ENCODE measurements around the gene IDI1. TPM values are rescaled to one million over a fixed set of nuclear protein-coding genes. Genes with fewer than 3 reads are reported as not detected.
A peak's percentile ranks its signal among the peaks of the same experiment; 100 is the strongest.

The IDI1 gene
- total RNA-seq, 1 experiment from 2014 or later: 44.7 TPM

- H3K4me1 Mint-ChIP-seq: peaks cover 8 to 17% of the 10 kb centered on the region in 2 experiments; a peak in 3 of 4 replicates
- DNase-seq: no peak
- no peak overlapping the region for H2BK5ac ChIP-seq (ENCODE audit: insufficient read length, low read length)
- no CpG with 5 or more reads among the region's 6 CpGs for WGBS (ENCODE audit: extremely low coverage, insufficient read length, low lambda C conversion rate)
- no peak overlapping the region for H3K18ac ChIP-seq (ENCODE audit: insufficient read length, low read depth, low read length)
- no peak overlapping the region for H2BK12ac ChIP-seq (ENCODE audit: insufficient read length, low read depth, low read length)
- no peak overlapping the region for H4K91ac ChIP-seq (ENCODE audit: insufficient read length, low read depth, low read length)
- no peak for TF ChIP-seq CTCF (conservative IDR thresholded peaks at IDR 0.05)
- H3K23me2 ChIP-seq (ENCODE audit: insufficient read length, low read depth, low read length, poor library complexity, severe bottlenecking): no peaks in the 10 kb centered on the region
- no peak overlapping the region for H2AFZ ChIP-seq (ENCODE audit: low read length)
- H3K9ac ChIP-seq (ENCODE audit: extremely low read depth, insufficient read length, low read length): no peak overlapping the region
- H3K9me3 Mint-ChIP-seq: no peaks in the 10 kb centered on the region
- no peak overlapping the region; the same call in 1 of the 2 replicates for H3K14ac ChIP-seq (ENCODE audit: insufficient read depth, low read length)
- no peak overlapping the region for H3T11ph ChIP-seq (ENCODE audit: low read length)
- H2AK5ac ChIP-seq (ENCODE audit: insufficient read length, low read length): no peak overlapping the region
- no peaks in the 10 kb centered on the region for H3K27me3 ChIP-seq (ENCODE audit: insufficient read depth, low read length)
- H3K4me2 ChIP-seq (ENCODE audit: insufficient read depth, insufficient read length, low read length): no peak overlapping the region
- no peak overlapping the region for H2BK20ac ChIP-seq (ENCODE audit: low read depth, low read length, poor library complexity, severe bottlenecking)
- H3K4me3 Mint-ChIP-seq: no peak overlapping the region
- H3K9me3 ChIP-seq (ENCODE audit: control insufficient read depth, low read depth, low read length): no peaks in the 10 kb centered on the region
- no peak overlapping the region for H4K8ac ChIP-seq (replicated peaks; ENCODE audit: insufficient read length, low read depth, low read length)
- no peak overlapping the region for H3K56ac ChIP-seq (ENCODE audit: insufficient read length, low read depth, low read length)
- no peak overlapping the region for H2BK120ac ChIP-seq (ENCODE audit: low read depth, low read length, poor library complexity, severe bottlenecking)
- H3K27ac ChIP-seq (ENCODE audit: insufficient read length, low read depth, low read length): no peak overlapping the region
- no peak overlapping the region for H4K5ac ChIP-seq (ENCODE audit: insufficient read length, low read depth, low read length)
- no peaks in the 10 kb centered on the region for H3K27me3 Mint-ChIP-seq (ENCODE audit: low read depth)
- 0 out of 2 replicates have a peak, but pooled peaks cover 1% of the 10 kb centered on the region for H3K79me2 ChIP-seq (ENCODE audit: insufficient read depth, low read length)
- H3K23ac ChIP-seq (ENCODE audit: insufficient read length, low read depth, low read length): no peak overlapping the region
- peaks cover 9 to 19% (median 11%) of the 10 kb centered on the region in 3 experiments; a peak in 6 of 7 replicates for H3K36me3 Mint-ChIP-seq (ENCODE audit: insufficient read depth in 1 of 3, low read depth in 3 of 3)
- no peaks in the 10 kb centered on the region for H3K4me1 ChIP-seq (ENCODE audit: insufficient read depth, low read length)
- no peaks in the 10 kb centered on the region for H3K79me1 ChIP-seq (ENCODE audit: insufficient read depth, low read depth, low read length, poor library complexity, severe bottlenecking)
- H3K4ac ChIP-seq (ENCODE audit: low read depth, low read length): no peak overlapping the region
- H4K20me1 ChIP-seq (ENCODE audit: control insufficient read depth, insufficient read depth, insufficient read length): no peaks in the 10 kb centered on the region
- no peak overlapping the region for H2BK15ac ChIP-seq (ENCODE audit: low read depth, low read length)
- H3K27ac Mint-ChIP-seq: peak overlapping the region in 1 of 3 experiments; percentile 16; a peak in 1 of 7 replicates
Measured at GRCh38 chr10:1097436-1097835, 48.5 kb upstream of the IDI1 start.

Data from H9 (cell line).